Muscle layer of colon (tissue), 2 donors: ENCODE data around the gene SELENON.

Source experiments
- H3K27ac ChIP-seq: one replicate; pipeline ENCODE4 v1.7.0; 2013; ENCODE audit warnings: low read depth, mild to moderate bottlenecking, low read length, moderate library complexity
- H3K27me3 ChIP-seq, 2 donors: one replicate each; pipeline ENCODE4 v1.7.0; 2013; ENCODE audit warnings: low read length in 2 of 2, mild to moderate bottlenecking in 2 of 2; ENCODE audit not compliant: insufficient read depth in 2 of 2, control insufficient read depth in 1 of 2
- H3K36me3 ChIP-seq: one replicate; pipeline ENCODE4 v1.7.0; 2013; ENCODE audit warnings: mild to moderate bottlenecking, low read length; ENCODE audit not compliant: insufficient read depth
- H3K4me1 ChIP-seq: one replicate; pipeline ENCODE4 v1.7.0; 2013; ENCODE audit warnings: mild to moderate bottlenecking, low read length; ENCODE audit not compliant: insufficient read depth
- H3K4me3 ChIP-seq, 2 donors: one replicate each; pipeline ENCODE4 v1.7.0; 2013; ENCODE audit warnings: low read length in 2 of 2, low read depth in 1 of 2, mild to moderate bottlenecking in 1 of 2, moderate library complexity in 1 of 2
- H3K9ac ChIP-seq: one replicate; pipeline ENCODE4 v1.7.0; 2013; ENCODE audit warnings: low read length
- H3K9me3 ChIP-seq: one replicate; pipeline ENCODE4 v1.7.0; 2013; ENCODE audit warnings: mild to moderate bottlenecking, low read length
- donor health status: abdominal sarcoma.
- donor health status: Adenocarcinoma of cecum.

The SELENON gene

DNA sequence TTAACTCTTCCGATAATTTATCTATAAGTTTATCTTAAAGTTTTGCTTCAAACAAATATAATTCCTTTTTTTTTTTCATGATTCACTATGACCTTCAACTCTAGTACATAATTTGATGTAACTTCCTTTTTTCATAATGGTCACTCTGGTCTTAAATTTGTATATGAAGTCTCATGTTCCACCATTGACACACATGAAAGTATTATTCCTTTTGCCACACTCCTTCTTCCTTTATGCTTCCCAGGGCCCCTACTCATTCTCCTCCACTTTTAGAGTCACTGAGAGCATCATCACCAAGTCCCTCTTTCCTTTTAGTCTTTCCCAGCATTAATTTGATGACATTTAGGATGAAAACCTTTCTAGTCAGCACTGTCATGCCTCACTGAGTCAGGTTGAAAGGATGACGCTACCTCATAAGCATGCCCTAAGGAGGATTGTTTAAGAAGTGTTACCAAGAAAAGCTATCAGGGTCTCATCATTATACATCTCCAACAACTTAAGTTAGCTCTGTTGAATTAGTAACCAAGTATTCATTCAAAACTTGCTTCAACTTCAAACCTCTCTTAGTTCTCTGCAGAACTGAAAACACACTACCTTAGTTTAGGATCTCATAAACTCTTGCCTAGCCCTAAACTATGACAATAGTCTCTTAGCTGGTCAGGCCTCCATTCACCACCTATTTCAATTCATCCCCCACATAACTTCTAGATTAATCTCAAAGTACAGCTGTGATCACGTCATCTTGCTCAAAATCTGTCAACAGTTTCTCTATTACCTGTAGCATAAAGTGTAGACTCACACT is 44.7 kb downstream of the SELENON start:
- H3K27me3 ChIP-seq: no peaks in the 10 kb centered on the region
- H3K4me1 ChIP-seq: no peaks in the 10 kb centered on the region
- no peak overlapping the region for H3K4me3 ChIP-seq
- no peak overlapping the region for H3K27ac ChIP-seq
- no peak overlapping the region for H3K9ac ChIP-seq
- H3K36me3 ChIP-seq: no peaks in the 10 kb centered on the region
- H3K9me3 ChIP-seq: no peaks in the 10 kb centered on the region

- Histone ChIP-seq H3K27me3 (no peaks in the 10 kb centered on the region), H3K4me1 (no peaks in the 10 kb centered on the region), H3K36me3 (no peaks in the 10 kb centered on the region), H3K27ac (no peak overlapping the region), H3K9ac (no peak overlapping the region), H3K9me3 (no peaks in the 10 kb centered on the region), H3K4me3 (no peak overlapping the region)
Measured at GRCh38 chr1:25845664-25846063, 45.7 kb downstream of the SELENON start.

DNA sequence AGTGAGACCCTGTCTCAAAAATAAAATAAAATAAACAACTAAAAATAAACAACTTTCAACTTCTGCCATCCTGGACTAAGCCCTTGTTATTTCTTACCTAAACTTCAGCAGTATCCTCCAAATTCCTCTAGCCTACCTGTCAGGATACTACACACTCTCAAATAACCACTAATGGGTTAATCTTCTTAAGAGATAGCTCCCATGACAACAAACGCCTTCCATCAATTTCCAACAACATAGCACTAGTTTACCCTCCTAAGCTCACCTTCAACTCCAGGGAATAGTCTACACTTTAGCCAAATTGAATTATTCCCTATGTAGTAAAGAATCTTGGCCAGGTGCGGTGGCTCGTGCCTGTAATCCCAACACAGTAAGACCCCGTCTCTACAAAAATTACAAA is 47.9 kb downstream of the SELENON start:
- Histone ChIP-seq H3K27me3 (no peaks in the 10 kb centered on the region), H3K4me1 (no peaks in the 10 kb centered on the region), H3K36me3 (no peaks in the 10 kb centered on the region), H3K9me3 (no peaks in the 10 kb centered on the region), H3K9ac (no peak overlapping the region), H3K4me3 (no peak overlapping the region), H3K27ac (no peak overlapping the region)

- Histone ChIP-seq H3K27ac (no peak overlapping the region), H3K9me3 (no peaks in the 10 kb centered on the region), H3K4me1 (no peaks in the 10 kb centered on the region), H3K9ac (no peak overlapping the region), H3K36me3 (no peaks in the 10 kb centered on the region), H3K27me3 (no peaks in the 10 kb centered on the region), H3K4me3 (no peak overlapping the region)
Measured at GRCh38 chr1:25848531-25848930, 48.5 kb downstream of the SELENON start.

DNA sequence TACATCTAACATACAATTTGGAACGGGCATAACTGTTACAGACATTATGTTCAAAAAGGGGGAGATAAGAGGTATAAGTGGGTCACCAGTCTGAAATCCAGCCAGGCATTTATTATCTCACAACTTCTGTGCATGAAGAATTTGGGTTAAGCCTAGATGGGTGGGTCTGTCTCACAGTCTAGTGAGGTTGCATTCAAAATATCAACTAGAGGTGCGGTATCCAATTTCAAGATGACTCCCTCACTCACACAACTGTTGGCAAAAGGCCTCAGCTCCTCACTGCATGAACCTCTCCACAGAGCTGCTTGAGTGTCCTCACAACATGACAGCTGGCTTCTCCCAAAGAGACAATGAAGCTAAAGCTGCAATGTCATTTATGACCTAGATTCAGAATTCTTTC is 54.6 kb downstream of the SELENON start:
- H3K27me3 ChIP-seq: no peaks in the 10 kb centered on the region
- H3K4me3 ChIP-seq: no peak overlapping the region
- H3K4me1 ChIP-seq: peaks cover 9% of the 10 kb centered on the region
- H3K36me3 ChIP-seq: no peaks in the 10 kb centered on the region
- H3K9ac ChIP-seq: no peak overlapping the region
- no peaks in the 10 kb centered on the region for H3K9me3 ChIP-seq
- H3K27ac ChIP-seq: no peak overlapping the region

- H3K4me3 ChIP-seq: no peak overlapping the region
- H3K27me3 ChIP-seq: no peaks in the 10 kb centered on the region
- H3K4me1 ChIP-seq: peaks cover 9% of the 10 kb centered on the region
- H3K9me3 ChIP-seq: no peaks in the 10 kb centered on the region
- no peaks in the 10 kb centered on the region for H3K36me3 ChIP-seq
- H3K27ac ChIP-seq: no peak overlapping the region
- no peak overlapping the region for H3K9ac ChIP-seq
Measured at GRCh38 chr1:25856856-25857255, 56.9 kb downstream of the SELENON start.

- peak overlapping the region in 1 of 2 donors; percentile 79 for H3K4me3 ChIP-seq
Measured at GRCh38 chr1:25858494-25858893, 58.5 kb downstream of the SELENON start.

DNA sequence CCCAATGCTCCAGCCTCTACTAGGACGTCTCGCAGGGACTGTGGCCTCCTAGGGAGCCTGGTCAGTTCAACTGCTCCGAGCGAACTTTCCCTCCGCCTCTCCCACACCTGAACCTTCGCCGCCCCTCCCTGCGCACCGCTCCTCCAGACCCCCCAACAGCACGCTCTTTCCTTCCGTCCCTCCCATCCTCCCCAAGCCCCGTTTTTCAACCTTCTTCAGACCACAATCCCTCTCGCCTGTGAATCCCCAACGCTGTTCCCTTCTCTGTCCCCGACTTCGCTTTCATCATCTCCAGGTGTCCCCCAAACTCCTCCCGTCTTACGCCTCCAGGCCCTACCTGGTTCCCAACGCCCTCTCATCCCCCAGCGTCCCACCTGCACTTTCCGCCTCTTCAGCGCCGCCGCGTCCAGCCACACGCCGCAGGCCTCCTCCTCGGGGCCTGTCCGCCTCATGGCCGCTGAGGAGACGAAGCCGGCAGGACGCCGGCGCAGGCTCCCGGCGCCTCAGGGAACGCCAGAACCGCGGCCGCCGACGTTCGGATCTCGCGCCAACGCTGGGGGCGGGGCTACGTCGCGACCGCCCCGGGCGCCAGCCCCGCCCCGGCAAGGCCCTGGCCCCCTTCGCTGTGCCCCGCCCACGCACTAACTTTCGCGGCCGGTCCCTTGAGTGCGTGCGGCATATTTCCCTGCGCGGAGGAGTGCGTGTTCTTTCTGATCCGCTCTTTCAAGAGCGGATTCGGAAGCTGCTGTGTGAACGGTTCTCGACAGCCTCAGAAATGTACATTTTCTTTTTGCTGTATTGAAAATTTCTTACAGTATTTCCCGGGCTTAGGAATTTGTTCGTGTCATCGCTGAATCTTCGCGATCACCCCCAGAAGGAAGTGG is 59.2 kb downstream of the SELENON start, which contains the start of gene AUNIP:
Gene AUNIP (minus strand): TSS at position 552 of the 884 bp plus-strand sequence. CDS start 100 bp downstream, at position 452.
- Histone ChIP-seq H3K27ac (peak within 1 kb of the TSS; percentile 72), H3K27me3 (no peaks in the 10 kb centered on the region), H3K36me3 (peaks cover 13% of the 10 kb centered on the region), H3K9ac (peak within 1 kb of the TSS; percentile 81), H3K9me3 (no peaks in the 10 kb centered on the region), H3K4me3 (peak within 1 kb of the TSS; percentile 38 to 79), H3K4me1 (peaks cover 9% of the 10 kb centered on the region)

More at GRCh38 chr1:25858494-25858893, 58.5 kb downstream of the SELENON start:
- H3K4me1 ChIP-seq: peaks cover 9% of the 10 kb centered on the region
- no peak overlapping the region for H3K9ac ChIP-seq
- peaks cover 11% of the 10 kb centered on the region for H3K36me3 ChIP-seq
- no peaks in the 10 kb centered on the region for H3K9me3 ChIP-seq
- no peaks in the 10 kb centered on the region for H3K27me3 ChIP-seq
- H3K27ac ChIP-seq: no peak overlapping the region

GRCh38 chr1:25861316-25862286 is 61.6 kb downstream of the SELENON start:
- no peaks in the 10 kb centered on the region for H3K9me3 ChIP-seq
- H3K9ac ChIP-seq: no peak overlapping the region
- H3K4me1 ChIP-seq: peaks cover 9% of the 10 kb centered on the region
- H3K27ac ChIP-seq: no peak overlapping the region
- H3K4me3 ChIP-seq: no peak overlapping the region
- H3K27me3 ChIP-seq: no peaks in the 10 kb centered on the region
- peaks cover 13% of the 10 kb centered on the region for H3K36me3 ChIP-seq

GRCh38 chr1:25862785-25863485 is 62.9 kb downstream of the SELENON start:
- peaks cover 14% of the 10 kb centered on the region for H3K36me3 ChIP-seq
- H3K27ac ChIP-seq: no peak overlapping the region
- peaks cover 9% of the 10 kb centered on the region for H3K4me1 ChIP-seq
- no peak overlapping the region for H3K4me3 ChIP-seq
- H3K27me3 ChIP-seq: no peaks in the 10 kb centered on the region
- H3K9ac ChIP-seq: no peak overlapping the region
- no peaks in the 10 kb centered on the region for H3K9me3 ChIP-seq
